ENCODE results near the gene PPM1D.

DNA sequence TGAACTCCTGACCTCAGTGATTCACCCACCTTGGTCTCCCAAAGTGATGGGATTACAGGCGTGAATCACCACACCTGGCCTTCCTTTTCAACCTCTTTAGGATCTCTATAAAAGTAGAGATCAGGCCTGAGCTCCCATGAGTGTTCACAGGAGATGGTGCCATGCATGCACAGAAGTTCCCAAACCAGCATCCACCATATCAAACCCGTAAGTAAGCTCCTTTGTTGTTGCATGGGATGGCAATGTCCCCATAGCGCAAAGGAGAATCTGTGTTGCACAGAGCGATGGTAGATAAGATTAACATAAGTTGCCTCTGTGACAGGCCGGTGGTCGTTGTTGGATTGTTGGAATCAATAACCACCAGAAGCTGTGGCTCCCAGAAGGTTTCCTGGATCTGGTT lies 34.8 kb upstream of the PPM1D start:
- TF ChIP-seq, protein P1, sequence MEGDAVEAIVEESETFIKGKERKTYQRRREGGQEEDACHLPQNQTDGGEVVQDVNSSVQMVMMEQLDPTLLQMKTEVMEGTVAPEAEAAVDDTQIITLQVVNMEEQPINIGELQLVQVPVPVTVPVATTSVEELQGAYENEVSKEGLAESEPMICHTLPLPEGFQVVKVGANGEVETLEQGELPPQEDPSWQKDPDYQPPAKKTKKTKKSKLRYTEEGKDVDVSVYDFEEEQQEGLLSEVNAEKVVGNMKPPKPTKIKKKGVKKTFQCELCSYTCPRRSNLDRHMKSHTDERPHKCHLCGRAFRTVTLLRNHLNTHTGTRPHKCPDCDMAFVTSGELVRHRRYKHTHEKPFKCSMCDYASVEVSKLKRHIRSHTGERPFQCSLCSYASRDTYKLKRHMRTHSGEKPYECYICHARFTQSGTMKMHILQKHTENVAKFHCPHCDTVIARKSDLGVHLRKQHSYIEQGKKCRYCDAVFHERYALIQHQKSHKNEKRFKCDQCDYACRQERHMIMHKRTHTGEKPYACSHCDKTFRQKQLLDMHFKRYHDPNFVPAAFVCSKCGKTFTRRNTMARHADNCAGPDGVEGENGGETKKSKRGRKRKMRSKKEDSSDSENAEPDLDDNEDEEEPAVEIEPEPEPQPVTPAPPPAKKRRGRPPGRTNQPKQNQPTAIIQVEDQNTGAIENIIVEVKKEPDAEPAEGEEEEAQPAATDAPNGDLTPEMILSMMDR (conservative IDR thresholded peaks at IDR 0.05 in 1 of 2, IDR thresholded peaks at IDR 0.05 in 1 of 2; ENCODE audit: extremely low read depth in 1 of 2, insufficient read depth in 1 of 2, low read depth in 1 of 2, low read length in 2 of 2), result no peak
- TF ChIP-seq EZH2 (IDR thresholded peaks at IDR 0.05; ENCODE audit: borderline replicate concordance, low read length), result no peak
